IPS-18a (cell line): Measurements from ENCODE around the gene VPS9D1.
"Not testable (repeated sequence)": the region's sequence is repeated elsewhere in the genome, so short reads cannot be mapped to it uniquely, and the experiment has no call there.

Experiments
- H3K27ac ChIP-seq: one replicate; pipeline ENCODE4 v1.5.1; 2013; ENCODE audit warnings: low read length
- H3K27me3 ChIP-seq: one replicate; pipeline ENCODE4 v1.6.1; 2013; ENCODE audit warnings: mild to moderate bottlenecking, low read length; ENCODE audit not compliant: control insufficient read depth, insufficient read depth
- H3K36me3 ChIP-seq: one replicate; pipeline ENCODE4 v1.6.1; 2013; ENCODE audit warnings: low read depth, low read length; ENCODE audit not compliant: control insufficient read depth
- H3K4me1 ChIP-seq: one replicate; pipeline ENCODE4 v1.6.1; 2013; ENCODE audit warnings: low read depth, low read length; ENCODE audit not compliant: control insufficient read depth
- H3K4me3 ChIP-seq: one replicate; pipeline ENCODE4 v1.5.1; 2013; ENCODE audit warnings: low read length
- H3K9ac ChIP-seq: one replicate; pipeline ENCODE4 v1.6.1; 2013; ENCODE audit warnings: mild to moderate bottlenecking, low read length, moderate library complexity
- H3K9me3 ChIP-seq: one replicate; pipeline ENCODE4 v1.6.1; 2013; ENCODE audit warnings: low read depth, low read length; ENCODE audit not compliant: control insufficient read depth

VPS9D1 gene

DNA sequence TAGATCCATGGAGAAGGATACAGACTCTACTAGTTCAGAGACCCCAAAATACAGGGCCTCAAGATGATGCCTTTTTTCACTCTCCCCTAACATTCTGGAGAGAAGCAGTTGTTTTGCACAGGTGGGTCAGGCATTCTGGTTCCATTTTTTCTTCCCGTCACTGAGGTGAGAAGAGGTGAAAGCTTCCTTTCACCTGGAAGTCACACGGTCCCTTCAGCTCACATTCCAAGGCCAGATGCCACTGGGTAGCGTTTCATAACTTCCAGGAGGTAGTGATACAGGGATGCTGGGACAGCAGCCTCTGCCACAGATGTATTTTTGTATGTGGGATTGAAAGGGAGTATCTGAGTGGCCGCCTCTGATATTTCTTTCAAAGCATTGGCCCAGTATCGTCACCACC, 32.3 kb downstream of the VPS9D1 start:
- Histone ChIP-seq H3K27me3 (no peaks in the 10 kb centered on the region), H3K4me3 (no peak overlapping the region), H3K36me3 (peaks cover 24% of the 10 kb centered on the region), H3K4me1 (no peaks in the 10 kb centered on the region), H3K9me3 (peaks cover 3% of the 10 kb centered on the region), H3K27ac (no peak overlapping the region), H3K9ac (no peak overlapping the region)

DNA sequence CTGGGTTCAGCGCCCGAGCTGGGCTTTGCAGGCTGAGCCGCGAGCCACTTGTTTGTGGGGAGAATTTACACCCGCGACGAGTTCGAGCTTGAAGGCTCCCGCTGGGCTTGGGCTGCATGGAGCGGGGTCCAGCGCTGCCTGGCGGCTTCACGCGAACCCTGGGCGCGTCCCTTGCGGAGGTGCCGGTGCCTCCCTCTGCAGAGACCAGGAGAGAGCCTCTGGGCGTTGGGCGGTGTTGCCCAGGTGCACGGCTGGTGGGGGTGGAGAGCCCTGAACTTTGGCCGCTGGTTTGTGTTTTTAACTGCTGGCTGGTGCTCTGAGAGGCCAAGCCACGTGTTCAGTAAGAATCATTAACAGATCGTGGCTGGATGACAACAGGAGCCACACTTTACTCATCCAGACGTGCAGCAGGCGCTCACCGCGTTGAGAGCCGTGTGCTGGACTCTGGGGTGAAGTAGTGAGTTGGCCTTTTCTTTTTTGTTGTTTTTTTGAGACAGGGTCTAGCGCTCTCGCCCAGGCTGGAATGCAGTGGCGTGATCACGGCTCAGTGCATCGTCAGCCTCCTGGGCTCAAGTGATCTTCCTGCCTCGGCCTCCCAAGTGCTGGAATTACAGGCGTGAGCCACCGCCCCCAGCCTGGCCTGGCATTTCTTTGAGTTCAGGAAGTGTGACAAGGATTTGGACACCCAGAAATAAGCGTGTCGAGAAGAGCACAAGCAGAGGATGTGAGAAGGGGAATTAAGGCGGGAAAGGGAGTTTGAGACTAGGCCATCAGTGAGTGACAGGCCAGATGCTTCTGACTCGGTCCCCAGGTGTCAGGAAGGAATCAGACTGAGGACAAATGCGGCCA, 33.4 kb downstream of the VPS9D1 start:
- H3K4me3 ChIP-seq, result peak overlapping the region; percentile 85
- peaks cover 17% of the 10 kb centered on the region for H3K36me3 ChIP-seq
- no peaks in the 10 kb centered on the region for H3K27me3 ChIP-seq
- no peaks in the 10 kb centered on the region for H3K4me1 ChIP-seq
- H3K9ac ChIP-seq, result peak overlapping the region; percentile 83
- peak overlapping the region; percentile 56 for H3K27ac ChIP-seq
- H3K9me3 ChIP-seq, result peaks cover 3% of the 10 kb centered on the region

DNA sequence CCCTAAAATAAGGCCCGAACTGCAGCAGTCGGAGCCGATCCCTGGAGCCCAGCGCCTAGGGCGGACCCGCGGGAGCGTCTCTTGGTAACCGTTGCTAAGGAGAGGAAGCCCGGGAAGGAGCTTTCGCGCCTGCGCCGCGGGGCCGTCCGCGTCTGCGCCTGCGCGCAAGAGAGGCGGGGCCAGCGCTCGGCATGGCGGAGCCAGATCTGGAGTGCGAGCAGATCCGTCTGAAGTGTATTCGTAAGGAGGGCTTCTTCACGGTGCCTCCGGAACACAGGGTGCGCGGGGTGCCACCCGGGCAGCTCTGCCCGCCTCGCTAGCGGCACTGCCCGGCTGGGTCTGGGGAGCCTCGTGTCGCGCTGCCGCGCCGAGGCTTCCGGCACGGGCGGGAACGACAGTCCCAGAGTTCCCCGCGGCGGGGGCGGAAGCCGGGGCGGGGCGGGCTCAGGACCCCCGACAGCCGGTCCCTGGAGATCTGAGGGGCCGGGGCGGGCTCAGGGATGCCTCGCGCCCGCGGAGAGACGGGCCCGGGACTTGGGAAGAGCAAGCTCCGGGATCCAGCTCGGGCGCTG, 34.1 kb downstream of the VPS9D1 start, which contains the start of gene CDK10:
TSS of gene CDK10 (plus strand) at position 170 of the 572 bp plus-strand sequence. CDS start at position 192, 22 bp downstream.
- no peaks in the 10 kb centered on the region for H3K27me3 ChIP-seq
- H3K9ac ChIP-seq, result peak within 1 kb of the TSS; percentile 83
- peaks cover 10% of the 10 kb centered on the region for H3K36me3 ChIP-seq
- H3K27ac ChIP-seq, result peak within 1 kb of the TSS; percentile 56
- no peaks in the 10 kb centered on the region for H3K4me1 ChIP-seq
- H3K4me3 ChIP-seq, result peak within 1 kb of the TSS; percentile 85
- H3K9me3 ChIP-seq, result peaks cover 3% of the 10 kb centered on the region

DNA sequence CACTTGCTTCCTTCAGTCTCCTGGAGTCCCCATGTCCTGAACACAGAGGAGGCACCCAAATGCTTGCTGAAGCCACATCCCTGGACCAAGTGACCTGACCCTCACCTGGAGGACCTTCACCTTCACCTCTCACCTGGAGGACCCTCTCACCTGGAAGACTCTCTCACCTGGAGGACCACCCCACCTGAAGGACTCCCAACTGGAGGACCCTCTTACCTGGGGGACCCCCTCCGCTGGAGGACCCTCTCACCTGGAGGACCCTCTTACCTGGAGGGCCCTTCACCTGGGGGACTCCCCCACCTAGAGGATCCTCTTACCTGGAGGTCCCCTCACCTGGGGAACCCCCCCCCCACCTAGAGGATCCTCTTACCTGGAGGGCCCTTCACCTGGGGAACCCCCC, 34.8 kb downstream of the VPS9D1 start:
- H3K4me1 ChIP-seq, result no peaks in the 10 kb centered on the region
- H3K9me3 ChIP-seq, result peaks cover 3% of the 10 kb centered on the region
- no peak overlapping the region for H3K9ac ChIP-seq
- H3K4me3 ChIP-seq, result no peak overlapping the region
- H3K27me3 ChIP-seq, result no peaks in the 10 kb centered on the region
- peaks cover 5% of the 10 kb centered on the region for H3K36me3 ChIP-seq
- H3K27ac ChIP-seq, result no peak overlapping the region

DNA sequence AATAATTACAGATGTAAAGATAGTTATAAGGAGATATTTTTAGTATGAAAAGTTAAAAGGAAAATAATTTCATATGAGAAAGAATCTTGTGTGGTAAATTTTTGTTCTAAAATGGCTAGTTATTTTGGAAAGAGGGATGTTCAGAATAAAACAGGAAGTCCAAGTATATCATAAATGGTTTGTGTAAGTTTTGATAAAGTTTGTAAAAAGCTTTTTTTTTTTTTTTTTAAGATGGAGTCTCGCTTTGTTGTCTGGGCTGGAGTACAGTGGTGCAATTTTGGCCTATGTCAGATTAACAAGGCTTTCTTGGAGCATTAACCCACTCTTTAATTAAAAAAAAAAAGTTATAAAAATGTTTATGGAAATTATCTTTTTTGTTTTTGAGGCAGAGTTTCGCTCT, 42.4 kb downstream of the VPS9D1 start:
- no peak overlapping the region for H3K4me3 ChIP-seq
- no peaks in the 10 kb centered on the region for H3K4me1 ChIP-seq
- no peak overlapping the region for H3K27ac ChIP-seq
- peaks cover 9% of the 10 kb centered on the region for H3K9me3 ChIP-seq
- H3K36me3 ChIP-seq, result no peaks in the 10 kb centered on the region
- H3K9ac ChIP-seq, result no peak overlapping the region
- H3K27me3 ChIP-seq, result no peaks in the 10 kb centered on the region

DNA sequence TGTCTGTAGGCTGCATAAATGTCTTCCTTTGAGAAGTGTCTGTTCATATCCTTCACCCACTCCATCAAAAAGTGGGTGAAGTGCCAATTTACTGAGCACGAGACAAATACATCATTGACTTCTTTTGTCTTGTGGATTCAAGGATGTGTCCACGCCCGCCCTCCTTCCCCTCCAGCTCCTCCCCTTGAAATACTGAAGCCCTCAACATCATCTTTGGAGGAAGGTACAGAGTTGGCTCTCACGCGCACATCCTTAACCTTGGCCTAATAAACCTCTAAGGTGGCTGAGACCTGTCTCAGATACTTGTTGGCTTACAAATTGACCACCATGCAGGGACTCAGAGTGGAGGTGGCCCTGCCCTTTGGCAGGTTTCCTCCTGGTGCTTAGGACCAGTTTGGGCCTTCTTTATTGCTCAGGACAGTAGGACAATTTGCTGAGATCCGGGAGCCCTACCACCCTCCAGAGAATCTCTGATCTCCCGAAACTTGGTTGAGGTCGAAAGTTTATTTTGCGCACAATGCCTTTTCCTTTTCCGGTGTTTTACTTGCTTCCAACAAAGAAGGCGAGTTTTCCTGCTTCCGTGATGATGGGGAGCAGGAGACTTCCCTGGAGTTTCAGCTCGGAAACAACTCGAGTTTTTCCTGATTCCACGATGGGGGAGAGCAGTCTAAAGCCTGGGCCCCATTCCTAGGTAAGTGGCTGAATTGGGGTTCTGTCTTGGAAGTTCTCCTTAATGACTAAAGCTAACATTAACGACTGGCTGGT, 48.3 kb downstream of the VPS9D1 start:
- Histone ChIP-seq H3K4me1 (no peaks in the 10 kb centered on the region), H3K9ac (no peak overlapping the region), H3K9me3 (no peaks in the 10 kb centered on the region), H3K36me3 (no peaks in the 10 kb centered on the region), H3K27me3 (no peaks in the 10 kb centered on the region), H3K27ac (no peak overlapping the region), H3K4me3 (no peak overlapping the region)

DNA sequence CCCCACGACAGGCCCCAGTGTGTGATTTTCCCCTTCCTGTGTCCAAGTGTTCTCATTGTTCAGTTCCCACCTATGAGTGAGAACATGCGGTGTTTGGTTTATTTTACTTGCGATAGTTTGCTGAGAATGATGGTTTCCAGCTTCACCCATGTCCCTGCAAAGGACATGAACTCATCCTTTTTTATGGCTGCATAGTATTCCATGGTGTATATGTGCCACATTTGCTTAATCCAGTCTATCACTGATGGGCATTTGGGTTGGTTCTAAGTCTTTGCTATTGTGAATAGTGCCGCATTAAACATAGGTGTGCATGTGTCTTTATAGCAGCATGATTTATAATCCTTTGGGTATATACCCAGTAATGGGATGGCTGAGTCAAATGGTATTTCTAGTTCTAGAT, 49.1 kb downstream of the VPS9D1 start:
- H3K4me1 ChIP-seq, H3K4me3 ChIP-seq, H3K36me3 ChIP-seq, H3K9me3 ChIP-seq, H3K27me3 ChIP-seq, H3K27ac ChIP-seq, H3K9ac ChIP-seq: not testable (repeated sequence)

DNA sequence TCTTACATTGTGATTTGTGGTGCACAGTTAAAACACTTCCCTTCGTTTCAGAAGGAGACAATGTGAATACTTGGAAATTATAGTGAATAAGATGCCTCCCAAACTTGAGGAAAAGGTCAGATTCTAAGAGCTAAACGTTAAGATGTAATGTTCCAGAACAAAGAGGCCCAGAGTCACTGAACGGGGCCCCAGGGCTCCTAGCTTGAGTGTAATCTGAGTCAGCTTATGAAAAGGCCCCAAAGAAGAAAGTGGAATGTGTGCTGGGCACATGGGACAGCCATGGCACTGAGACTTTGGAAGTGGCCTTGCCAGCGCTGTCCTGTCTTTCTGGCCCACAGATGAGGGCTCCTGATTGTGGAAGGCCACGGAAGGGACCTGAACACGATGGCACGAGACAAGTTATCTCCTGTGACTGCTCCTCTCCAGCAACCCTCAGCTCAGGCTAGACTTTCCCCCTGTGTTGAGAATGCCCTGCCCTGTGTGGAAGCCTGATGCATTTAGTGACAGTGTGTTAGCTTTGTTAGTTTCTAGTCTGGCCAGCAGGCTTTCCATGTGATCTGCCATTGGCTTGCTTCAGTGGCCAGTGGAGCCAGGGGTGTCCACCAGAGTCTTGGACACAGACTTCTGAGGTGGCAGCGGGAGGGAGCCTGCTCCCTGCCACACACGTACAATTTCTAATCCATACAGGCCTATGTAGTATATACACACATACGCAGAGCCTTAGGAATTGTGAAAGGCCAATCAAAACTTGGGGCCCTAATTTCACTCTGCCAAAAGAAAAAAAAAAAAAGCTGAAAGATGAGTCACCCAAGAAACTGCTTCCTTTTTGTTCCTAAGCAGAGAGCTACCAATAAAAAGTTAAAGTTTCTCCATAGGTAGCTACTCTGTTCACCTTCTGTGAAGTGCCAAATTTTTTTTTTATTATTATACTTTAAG, 49.9 kb downstream of the VPS9D1 start:
- H3K4me3 ChIP-seq, result no peak overlapping the region
- H3K27ac ChIP-seq, result no peak overlapping the region
- H3K27me3 ChIP-seq, result no peaks in the 10 kb centered on the region
- H3K4me1 ChIP-seq, result no peaks in the 10 kb centered on the region
- H3K36me3 ChIP-seq, result no peaks in the 10 kb centered on the region
- no peak overlapping the region for H3K9ac ChIP-seq
- H3K9me3 ChIP-seq, result no peaks in the 10 kb centered on the region

DNA sequence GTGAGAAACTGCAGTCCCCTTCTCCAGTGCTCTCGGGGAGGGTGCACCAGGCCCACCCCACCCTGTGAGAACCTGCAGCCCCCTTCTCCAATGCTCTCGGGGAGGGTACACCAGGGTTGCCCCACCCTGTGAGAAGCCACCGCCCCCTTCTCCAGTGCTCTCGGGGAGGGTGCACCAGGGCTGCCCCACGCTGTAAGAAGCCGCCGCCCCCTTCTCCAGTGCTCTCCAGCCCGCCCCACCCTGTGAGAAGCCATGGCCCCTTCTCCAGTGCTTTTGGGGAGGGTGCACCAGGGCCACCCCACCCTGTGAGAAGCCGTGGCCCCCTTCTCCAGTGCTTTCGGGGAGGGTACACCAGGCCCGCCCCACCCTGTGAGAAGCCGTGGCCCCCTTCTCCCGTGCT, 50.9 kb downstream of the VPS9D1 start:
- Histone ChIP-seq H3K4me3 (no peak overlapping the region), H3K27me3 (no peaks in the 10 kb centered on the region), H3K27ac (no peak overlapping the region)

DNA sequence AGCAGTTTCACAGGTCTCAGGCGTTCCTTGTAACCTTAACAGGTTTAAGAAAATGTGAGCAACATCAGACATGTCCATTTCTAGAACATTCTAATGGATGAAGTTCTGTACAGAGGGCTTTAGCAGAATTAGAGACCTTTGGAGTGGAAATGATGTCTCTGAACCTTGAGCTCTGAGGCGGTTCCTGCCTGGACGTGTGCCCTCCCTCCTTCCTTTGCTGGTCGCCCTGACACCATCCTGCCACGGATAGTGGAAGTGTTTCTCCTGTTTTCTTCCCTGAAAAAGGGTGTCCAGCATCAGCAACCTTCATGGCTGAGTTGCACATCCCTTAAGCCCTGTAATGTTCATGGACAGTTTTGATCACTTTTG, 51.9 kb downstream of the VPS9D1 start:
- Histone ChIP-seq H3K9ac (no peak overlapping the region), H3K36me3 (no peaks in the 10 kb centered on the region), H3K27me3 (no peaks in the 10 kb centered on the region), H3K9me3 (no peaks in the 10 kb centered on the region), H3K27ac (no peak overlapping the region), H3K4me1 (no peaks in the 10 kb centered on the region), H3K4me3 (no peak overlapping the region)

More for the DNA sequence above, 50.9 kb downstream of the VPS9D1 start:
- Histone ChIP-seq H3K9me3 (no peaks in the 10 kb centered on the region), H3K4me1 (no peaks in the 10 kb centered on the region), H3K9ac (no peak overlapping the region), H3K36me3 (no peaks in the 10 kb centered on the region)

DNA sequence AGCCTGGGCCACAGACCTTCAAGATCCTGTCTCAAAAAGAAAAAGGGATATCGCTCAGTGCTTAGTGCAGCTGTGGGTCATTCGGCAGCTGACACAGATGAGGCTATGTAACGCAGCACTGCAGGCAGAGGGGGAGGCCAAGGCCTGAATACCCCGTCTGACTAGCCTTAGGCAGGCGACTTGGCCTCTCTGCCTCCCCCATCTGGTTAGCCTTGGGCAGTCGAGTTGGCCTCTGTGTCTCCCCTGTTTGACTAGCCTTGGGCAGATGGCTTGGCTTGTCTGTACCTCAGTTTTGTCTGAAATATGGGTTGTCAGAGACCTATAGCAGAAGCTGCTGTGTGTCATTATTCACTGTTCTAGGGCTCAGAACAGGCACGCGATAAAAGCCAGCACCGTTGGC, 53.1 kb downstream of the VPS9D1 start:
- no peak overlapping the region for H3K4me3 ChIP-seq
- no peaks in the 10 kb centered on the region for H3K4me1 ChIP-seq
- H3K9me3 ChIP-seq, result no peaks in the 10 kb centered on the region
- no peaks in the 10 kb centered on the region for H3K27me3 ChIP-seq
- peaks cover 3% of the 10 kb centered on the region for H3K36me3 ChIP-seq
- H3K9ac ChIP-seq, result no peak overlapping the region
- H3K27ac ChIP-seq, result no peak overlapping the region
